ELF-1 (cell line): ENCODE measurements around the gene PFN3.
"Not testable (repeated sequence)": the region's sequence is repeated elsewhere in the genome, so short reads cannot be mapped to it uniquely, and the experiment has no call there.

Experiments used
- DNase-seq: peaks from one replicate; pipeline ENCODE4 v3.0.0-alpha.2; 2016; ENCODE audit warnings: low read depth, low spot score

Gene PFN3

GRCh38 chr5:177361418-177362291 lies 38.8 kb downstream of the PFN3 start:
- no peak for DNase-seq

GRCh38 chr5:177360740-177361139 lies 39.7 kb downstream of the PFN3 start:
- DNase-seq, result not testable (repeated sequence)

DNA sequence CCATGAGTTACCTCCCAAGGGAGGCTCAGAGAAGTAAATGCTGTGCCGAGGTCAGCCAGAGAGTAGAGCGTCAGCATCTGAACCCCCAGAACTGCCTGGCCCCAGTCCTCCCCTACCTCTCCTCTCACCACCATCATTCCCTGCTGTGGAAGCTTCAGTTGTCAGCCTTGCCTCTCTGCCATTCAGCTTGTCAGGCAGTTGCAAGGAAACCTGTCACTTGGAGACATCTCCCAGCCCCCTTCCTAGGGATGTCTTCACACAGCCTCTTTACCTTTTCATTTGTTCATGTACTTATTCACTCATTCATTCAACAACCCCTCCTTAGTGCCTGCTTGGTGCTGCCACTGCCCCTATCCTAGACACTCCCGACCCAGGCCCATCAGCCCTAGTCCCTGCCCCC lies 40.6 kb downstream of the PFN3 start:
- DNase-seq, result no peak

DNA sequence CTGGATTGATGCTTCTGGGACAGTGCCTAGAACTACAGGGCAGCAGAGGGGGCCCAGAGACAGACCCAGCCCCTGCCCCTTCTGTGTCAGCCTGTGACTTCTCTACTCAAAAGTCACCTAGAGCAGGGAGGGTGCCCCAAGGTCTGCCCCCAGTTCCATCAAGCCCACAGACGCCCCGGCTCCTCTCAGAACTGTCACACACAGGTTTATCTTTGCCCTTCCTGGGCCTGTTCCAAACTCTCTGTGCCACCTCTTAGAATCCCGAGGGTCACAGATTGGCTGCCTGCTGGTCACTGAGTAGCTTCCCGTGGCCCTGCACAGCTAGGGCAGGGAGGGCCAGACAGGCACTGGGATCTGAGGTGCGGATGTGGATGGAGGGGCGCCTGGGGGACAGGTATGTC lies 41.0 kb downstream of the PFN3 start:
- no peak for DNase-seq

GRCh38 chr5:177358370-177358819 lies 42.1 kb downstream of the PFN3 start:
- no peak for DNase-seq

DNA sequence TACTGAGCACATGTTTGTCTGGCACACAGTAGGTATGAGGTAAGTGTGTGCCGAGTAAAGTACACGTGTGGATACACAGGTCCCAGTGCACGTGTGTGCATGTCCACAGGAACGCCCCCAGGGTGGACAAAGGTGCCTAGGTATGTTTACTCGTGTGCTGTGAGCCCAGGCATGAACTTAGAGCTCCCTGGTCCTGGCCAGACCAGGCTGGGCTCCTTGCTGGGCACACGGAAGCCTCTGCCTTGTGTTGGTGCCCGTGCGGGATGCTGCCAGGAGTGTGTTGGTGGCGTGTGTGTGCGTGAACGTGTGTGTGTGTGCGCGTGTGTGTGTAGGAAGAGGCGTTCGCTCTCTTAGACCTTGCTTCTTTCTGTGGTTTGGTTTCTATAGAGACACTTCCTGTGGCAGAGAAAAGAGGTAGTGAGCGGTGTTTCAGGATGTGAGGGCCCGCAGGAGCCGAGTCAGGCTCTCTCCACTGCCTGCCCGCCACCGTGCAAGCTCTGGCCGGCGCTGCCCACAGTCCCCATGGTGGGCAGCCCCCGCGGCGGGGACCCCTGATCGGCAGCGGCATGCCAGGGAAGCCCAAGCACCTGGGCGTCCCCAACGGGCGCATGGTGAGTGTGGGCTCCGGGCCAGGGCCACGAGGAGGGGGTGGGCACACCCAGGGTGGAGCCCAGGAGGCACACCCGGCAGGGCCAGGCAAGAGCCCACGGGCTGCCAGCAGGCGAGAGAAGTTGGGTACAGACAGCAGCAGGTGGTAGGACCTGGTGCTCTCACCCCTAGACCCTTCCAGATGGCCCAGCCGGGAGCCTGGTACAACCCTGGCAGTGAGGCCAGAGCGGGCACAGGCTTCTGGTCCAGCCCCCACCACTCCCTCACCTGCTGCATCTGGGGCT lies 42.8 kb downstream of the PFN3 start, which contains the start of gene RGS14:
Gene RGS14, plus strand, starts transcription at position 466 of the 893 bp plus-strand sequence. Its CDS starts 101 bp downstream, at position 567.
- DNase-seq, result no peak

DNA sequence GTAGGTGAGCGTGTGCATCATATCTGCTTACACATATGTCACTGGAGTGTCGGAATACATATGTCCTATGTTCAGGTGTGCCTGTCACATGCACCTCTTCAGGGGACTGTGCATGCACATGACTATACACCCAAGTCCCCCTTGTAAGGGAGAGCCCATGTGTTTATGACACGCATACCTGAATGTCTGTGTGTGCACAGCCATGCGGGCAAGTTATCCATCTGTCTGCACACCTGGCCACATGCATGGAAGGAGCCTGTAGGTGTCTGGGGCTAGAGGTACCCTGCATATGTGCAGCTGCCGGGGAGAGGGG lies 43.4 kb downstream of the PFN3 start:
- no peak for DNase-seq

- no peak for DNase-seq
Measured at GRCh38 chr5:177356746-177357145, 43.7 kb downstream of the PFN3 start.

GRCh38 chr5:177355868-177356168 lies 44.6 kb downstream of the PFN3 start:
- DNase-seq, result no peak

- no peak for DNase-seq
Measured at GRCh38 chr5:177355162-177355867, 45.1 kb downstream of the PFN3 start.

GRCh38 chr5:177354711-177355110 lies 45.8 kb downstream of the PFN3 start:
- no peak for DNase-seq

DNA sequence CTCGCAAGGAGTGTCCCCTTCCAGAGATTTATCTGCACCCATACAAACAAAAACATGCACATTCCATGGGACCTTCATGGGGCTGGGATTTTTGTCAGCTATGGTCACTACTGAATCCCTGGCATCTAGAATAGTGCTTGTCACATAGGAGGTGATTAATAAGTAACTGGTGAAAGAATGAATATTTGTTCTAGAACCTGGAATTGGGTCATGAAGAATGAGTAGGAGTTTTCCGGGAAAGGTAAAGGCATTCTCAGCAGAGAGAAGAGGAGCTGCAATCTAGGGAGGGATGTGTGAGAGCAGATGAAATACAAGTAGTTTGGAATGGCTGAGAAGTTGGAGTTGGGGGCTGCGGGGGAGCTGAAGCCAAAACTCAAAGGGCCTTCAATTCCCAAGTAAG lies 46.2 kb downstream of the PFN3 start:
- DNase-seq, result no peak

DNA sequence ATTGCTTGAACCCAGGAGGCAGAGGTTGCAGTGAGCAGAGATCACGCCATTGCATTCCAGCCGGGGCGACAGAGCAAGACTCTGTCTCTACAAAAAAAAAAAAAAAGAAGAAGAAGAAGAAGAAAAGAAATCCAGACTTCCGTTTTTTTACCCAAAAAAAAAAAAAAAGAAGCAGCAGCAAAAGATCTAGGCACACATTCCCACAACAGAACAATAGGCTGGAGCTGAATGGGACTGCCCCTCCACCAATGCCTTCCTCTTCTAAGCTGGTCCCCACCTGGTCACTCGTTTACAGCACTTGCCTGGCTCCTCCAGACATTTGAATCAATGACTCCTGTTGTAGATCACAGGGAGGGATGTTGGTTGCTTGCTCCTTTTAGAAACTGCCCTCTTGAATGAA lies 47.4 kb downstream of the PFN3 start:
- no peak for DNase-seq

DNA sequence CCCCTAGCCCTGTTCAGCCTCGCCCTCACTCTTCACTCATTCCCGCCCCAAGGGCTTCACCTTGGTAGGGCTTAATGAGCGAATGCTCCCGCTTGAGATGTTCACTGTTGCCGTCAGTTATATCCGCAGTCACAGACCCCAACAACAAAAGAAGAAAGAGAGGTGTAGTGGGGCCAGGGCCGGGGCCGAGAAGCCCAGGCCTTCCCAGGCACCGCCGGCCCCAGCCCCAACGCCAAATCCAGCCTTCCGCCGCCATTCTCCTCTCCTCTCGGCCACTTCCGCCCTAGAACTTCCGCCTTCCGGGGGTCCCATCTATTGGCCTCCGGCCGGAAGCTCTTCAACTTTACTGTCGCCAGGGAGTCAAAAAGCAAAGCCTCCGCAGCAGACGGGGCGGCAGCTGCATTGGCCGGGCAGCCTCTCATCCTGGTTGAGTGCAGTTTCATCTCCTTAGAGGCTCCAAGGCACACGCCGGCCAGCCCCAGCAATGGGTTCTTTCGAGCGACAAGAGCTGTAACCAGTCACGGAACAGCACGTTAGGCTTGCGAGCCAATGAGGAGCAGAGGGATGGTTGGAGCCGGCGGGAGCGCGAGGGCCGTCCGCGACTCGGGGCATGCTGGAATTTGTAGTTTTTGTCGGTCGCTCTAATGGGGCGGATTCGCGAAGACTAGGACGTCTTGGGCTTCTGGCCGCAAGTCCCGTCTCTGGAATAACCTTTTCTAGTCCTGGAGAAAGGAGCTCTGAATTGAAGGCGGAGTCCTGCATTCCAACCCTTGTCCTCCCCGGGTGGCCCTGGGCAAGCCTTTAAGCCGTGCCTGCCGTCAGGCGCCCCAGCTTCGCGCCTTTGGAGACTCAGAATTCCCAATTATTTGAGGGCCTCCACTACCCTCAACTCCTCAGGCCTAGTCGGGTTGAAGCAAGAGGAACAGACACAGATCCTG lies 48.8 kb downstream of the PFN3 start, which contains the start of gene LMAN2:
Gene LMAN2, minus strand, starts transcription at position 277 of the 938 bp plus-strand sequence. Its CDS starts 21 bp downstream, at position 256.
- peak; percentile 97 for DNase-seq

GRCh38 chr5:177350776-177351391 lies 49.6 kb downstream of the PFN3 start:
- DNase-seq, result no peak
